CD4-positive, alpha-beta T cell treated with Interleukin-4 for 4 hours (primary cell): Measurements from ENCODE around the gene CFAP68.
"Not testable (repeated sequence)": the region's sequence is repeated elsewhere in the genome, so short reads cannot be mapped to it uniquely, and the experiment has no call there.

ENCODE experiments used
- DNase-seq: peaks from one replicate; pipeline ENCODE4 v3.0.0-alpha.2; 2020

The CFAP68 gene

DNA sequence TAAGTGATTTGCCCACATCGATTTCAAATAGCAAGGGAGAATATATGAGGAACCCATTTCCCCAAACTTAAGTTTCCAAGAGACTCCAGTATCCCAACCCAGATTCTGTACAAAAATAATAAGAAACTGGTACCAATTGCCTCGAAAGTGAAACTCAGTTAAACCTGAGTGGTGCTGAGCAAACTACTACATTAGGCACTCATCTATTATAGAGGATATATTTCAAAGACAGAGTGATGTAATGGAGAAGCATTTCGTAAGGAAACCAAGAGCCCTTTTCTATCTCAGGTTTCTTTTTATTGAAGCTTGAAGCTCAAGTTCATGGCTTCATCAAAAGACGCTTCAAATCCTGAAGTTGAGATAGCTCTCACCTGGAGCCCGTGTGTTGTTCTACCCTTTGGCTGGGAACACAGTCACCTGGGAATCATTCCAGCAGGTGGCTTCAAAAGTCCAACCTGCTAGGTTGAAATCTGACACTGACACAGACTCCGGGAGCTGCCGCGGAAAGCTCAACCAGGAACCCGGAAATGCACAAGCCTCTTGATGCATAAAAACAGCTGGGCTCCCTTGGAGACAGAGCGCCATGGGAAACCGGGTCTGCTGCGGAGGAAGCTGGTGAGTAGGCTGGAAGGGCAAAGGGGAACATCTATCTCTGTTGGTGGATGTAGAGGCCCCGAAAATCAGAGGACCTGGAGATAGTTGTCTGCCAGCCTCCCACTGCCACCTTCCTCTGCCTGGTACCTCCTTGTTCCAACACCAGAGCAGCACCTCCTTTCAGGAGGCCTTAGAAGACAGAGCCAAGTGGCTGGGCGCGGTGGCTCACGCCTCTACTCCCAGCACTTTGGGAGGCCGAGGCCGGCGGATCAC lies 39.3 kb downstream of the CFAP68 start, which contains the start of gene C11orf52:
Gene C11orf52 (plus strand): TSS at position 524 of the 867 bp plus-strand sequence. CDS start 60 bp downstream, at position 584.
- DNase-seq: no peak

DNA sequence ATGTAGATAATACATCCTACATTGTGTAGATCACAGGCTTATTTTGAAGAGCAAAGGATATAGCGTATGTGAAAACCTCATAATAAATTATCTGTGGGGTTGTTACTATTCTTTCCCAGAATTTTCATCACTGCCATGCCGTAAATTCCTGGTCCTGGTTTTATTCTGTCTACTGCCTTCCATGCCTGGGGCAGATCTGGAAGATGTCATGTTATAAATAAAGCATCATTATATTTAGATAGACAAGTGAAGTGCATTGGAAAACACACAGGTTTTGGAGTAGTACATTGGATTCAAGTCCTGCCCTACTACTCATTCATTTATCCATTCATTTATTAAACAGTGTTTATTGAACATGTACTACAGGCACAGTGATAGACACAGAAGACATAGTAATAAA lies 41.6 kb downstream of the CFAP68 start:
- DNase-seq: no peak

DNA sequence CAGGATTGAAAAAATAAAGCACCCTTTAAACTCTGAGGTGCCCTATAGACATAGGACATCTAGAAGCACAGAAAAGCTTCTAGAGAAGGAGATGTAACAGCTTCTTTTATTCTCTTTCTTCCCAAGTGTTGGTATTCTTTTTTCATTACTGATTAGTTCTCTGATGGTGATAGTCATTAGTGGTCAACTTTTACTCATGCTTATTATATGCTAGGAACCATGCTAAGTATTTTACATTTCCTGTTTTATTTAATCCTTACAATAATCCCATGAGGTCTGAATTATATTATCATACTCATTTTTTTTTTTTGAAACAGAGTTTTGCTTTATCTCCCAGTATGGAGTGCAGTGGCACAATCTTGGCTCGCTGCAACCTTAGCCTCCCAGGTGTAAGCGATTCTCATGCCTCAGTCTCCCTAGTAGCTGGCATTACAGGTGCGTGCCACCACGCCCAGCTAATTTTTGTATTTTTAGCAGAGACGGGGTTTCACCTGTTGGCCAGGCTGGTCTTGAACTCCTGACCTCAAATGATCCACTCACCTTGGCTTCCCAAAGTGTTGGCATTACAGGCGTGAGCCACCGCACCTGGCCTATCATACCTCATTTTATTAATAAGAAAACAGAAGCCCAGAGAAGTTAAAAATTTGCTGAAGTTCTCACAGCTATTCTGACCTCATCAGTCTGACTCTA lies 42.3 kb downstream of the CFAP68 start:
- no peak for DNase-seq

DNA sequence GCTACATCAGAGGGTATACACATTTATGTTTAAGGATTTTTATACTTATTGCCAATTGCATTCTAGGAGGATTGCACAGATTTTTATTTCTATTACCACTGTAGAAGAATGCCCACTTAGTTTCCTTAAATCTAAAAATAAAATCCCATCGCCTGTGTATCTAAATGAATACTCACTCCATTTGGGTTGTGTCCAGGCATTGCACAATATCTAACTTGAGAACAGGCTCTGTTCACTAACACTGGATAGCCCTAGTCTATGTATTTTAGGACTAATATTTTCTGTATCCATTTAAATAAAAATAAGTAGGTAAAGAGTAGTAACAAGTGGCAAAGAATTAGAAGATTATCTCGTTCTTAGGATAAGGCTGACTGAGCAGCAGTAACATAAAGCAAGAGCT lies 43.5 kb downstream of the CFAP68 start:
- no peak for DNase-seq

DNA sequence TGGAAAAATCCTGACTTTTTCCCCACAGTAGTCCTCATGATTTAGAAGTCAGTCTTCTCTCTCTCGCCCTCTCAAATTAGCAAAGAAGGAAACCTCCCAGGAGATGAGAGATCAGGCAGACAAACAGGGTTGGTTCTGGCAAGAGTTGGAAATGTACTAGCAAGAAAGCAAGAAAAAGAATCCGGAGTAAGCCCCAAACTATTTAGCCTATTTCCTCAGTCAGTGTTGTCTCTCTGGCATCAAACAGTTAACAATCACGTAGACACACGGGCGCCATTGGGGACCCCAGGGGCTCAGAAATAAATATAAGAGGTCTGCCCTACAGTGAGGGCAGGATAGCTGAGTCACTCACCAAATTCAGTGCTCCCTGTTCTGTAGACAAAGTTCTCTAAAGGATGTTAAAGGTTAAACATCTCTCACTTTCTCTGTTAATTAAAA lies 44.0 kb downstream of the CFAP68 start:
- DNase-seq: no peak

DNA sequence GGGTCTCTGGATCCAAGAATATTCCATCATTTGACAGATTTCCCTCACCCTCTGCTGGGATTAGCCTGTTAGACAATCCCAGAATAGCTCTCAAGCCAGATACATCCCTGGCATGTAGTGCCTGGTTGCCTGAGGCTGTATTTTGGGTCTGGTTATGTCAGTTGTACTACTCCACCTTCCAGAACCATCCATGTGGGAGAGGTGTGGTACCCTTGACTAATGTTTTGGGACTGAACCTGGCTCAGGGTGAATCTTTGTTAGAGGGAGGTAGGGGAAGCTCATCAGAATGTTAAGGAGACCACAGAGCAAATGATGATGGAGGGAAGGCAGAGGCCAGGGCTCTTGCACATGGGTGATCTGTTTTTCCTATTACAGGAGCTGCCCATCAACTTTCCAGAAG lies 44.6 kb downstream of the CFAP68 start:
- DNase-seq: no peak

DNA sequence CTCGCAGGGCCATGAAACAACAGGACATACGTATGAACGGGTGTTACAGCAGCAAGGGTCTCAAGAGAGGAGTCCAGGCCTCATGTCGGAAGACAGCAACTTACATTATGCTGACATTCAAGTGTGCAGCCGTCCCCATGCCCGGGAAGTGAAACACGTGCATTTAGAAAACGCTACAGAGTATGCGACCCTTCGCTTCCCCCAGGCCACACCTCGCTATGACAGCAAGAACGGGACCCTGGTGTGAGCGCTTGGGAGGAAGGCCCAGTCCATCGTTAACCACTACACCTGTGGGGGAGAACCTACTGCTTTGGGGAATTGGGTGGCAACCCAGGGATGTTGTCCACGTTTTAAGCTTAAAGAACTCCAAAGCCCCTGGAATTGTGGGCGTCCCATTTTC lies 46.6 kb downstream of the CFAP68 start:
- DNase-seq: no peak

DNA sequence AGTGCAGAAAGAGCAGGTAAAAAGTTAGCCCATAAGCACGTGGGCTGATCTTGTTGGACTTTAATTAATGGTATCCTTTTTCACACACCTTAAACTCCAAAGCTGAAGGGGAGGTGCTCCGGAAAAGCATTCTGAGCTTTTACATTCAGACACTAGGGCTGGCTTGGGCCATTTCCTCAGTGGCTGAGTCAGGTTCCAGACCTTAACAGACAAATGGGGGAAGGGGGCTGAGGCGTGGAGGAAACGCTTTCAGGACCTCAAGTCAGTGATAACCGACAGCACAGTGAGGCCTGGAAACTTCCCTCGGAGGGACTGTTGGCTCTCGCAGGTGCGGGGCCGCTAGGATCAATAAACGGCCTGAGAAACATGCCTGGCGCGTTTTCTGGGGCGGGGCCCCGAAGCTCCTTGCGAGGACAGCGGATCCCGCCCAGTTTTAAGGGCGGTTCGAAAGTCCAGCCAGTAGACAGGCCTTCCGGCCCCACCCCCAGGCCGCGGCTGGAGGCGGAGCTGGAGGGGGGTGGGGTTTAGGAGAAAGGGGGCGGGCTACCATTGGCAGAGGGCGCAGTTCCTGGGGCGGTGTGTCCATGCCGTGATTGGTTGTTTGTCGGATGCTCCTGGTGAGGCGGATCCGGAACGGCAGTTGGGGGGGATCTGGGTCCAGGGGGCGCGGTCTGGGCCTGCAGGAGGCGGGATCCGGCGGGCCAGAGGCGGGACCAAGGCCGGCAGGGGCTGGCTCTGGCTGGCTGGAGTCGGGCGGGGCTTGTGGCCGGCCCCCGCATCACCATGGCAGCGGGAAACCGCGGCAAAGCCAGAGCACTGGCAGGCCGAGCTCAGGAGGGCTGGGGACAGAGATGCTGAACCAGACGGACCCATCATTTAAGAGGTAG lies 47.4 kb downstream of the CFAP68 start:
- DNase-seq: peak; percentile 97

DNA sequence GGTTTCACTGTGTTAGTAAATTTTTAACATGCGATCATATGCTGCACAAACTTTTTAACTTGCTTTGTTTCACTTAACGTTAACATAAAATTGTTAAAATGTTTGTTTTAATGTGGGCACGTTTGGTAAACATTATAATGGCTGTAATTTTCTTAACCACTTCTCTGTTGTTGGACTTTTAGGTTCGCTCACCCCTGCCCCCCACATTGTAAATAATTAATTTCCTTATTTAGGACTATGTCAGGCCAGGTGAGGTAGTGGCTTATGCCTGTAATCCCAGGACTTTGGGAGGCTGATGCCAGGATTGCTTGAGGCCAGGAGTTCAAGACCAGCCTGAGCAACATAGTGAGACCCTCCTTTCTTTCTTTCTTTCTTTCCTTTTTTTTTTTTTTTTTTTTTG lies 51.1 kb downstream of the CFAP68 start:
- DNase-seq: no peak

DNA sequence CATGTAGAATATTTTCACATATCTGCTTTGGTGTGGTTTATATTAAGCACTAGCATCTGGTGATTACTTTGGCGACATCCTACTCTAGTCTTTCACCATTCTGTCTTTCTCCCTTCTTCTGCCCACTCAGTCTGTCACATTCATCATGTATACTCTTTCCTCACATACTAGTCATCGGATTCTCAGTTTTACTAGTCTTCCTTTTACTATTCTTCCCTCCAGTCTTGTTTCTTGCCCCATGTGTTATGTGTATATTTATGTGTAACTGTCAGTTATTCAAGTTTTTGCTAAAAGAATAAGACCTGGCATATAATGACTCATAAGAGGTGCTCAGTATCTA lies 53.2 kb downstream of the CFAP68 start:
- DNase-seq: no peak

DNA sequence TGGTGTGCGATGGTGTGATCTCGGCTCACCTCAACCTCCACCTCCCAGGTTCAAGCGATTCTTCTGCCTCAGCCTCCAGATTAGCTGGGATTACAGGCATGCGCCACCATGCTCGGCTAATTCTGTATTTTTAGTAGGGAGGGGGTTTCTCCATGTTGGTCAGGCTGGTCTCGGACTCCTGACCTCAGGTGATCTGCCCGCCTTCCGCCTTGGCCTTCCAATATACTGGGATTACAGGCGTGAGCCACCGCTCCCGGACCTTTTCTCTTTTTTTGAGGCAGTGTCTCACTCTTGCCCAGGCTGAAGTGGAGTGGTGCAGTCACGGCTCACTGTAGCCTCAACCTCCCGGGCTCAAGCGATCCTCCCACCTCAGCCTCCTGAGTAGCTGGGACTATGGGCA lies 53.8 kb downstream of the CFAP68 start:
- not testable (repeated sequence) for DNase-seq

DNA sequence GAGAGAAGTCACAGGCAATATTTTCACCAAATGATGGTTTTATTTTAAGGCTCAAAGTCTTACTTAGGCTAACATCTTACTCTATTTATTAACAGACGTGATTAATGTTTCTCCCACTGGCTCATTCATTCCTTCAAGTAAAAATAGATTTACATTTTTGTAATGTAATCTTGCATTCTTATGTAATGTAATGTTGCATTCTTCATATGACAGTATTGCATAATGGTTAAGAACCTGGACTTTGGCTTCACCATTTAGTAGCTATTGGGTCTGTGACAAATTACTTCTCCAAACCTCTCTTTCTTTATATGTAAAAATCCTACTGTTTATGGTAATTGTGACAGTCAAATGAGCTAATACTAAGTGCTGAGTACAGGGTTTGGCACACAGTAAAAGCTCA lies 54.5 kb downstream of the CFAP68 start:
- DNase-seq: no peak

DNA sequence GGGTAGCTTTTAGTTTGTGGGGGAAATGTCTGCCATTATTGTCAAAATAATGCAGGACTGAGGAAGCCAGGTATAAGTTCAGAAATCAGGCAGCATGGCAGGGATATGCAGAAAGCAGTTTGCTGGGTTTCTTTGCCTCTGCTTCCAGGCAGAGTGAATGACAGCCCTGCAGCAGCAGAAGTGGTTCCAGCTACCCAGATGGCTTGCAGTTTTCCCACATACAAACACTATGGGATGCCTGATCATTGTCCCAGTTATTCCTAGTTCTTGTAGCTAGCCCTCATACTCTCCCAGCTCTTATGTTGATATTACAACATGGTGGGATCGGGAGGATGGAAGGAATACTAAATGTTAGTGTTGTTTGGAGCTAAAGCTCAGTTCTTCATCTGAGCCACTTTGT lies 55.0 kb downstream of the CFAP68 start:
- no peak for DNase-seq
